ENCODE results near the gene FOXR1. TPM values are rescaled to one million over a fixed set of nuclear protein-coding genes. Genes with fewer than 3 reads are reported as not detected.

FOXR1 gene
- total and polyA plus RNA-seq, 2 of the 8 experiments (the other 6 are each of a cell fraction or from before 2014, with no cell fraction given) = not detected

DNA sequence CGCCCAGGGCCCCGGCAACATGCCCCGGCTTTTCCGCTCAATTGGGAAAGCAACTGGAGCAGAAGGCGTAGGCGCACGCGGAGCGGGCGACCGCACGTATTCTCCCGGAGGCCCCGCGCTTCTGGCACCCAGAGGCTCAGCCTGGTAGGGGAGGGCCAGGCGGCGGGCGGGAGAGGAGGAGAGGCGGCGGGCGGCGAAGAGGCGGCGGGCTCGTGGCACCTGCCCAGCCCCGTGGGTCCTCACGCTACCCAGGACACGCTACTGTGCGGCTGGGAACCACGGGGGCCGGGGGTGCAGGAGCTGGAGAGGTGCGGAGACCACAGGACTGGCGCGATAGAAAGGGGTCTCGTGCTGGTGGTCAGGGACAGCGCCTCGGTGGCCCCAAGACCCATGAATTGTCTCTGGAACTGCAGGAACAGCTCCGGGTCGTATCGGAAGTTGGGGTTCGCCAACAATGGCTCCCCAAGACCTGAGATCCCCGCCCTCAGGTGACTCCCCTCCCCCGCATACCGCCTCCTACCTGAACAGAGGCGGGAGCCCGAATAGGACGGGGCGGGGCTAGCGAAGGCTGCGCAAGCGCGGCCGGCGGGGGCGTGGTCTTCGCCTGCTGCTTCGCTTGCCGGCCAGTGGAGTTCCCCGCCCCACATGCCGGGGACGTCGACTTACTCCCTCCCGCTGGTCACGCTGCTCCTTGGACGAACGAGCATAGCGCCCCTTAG, 58.9 kb downstream of the FOXR1 start, which contains the start of gene SLC37A4 (continued):
- TF ChIP-seq CBX5 (IDR thresholded peaks at IDR 0.05; ENCODE audit: low read depth, low read length) (no peak), BCL11A (IDR thresholded peaks at IDR 0.05; ENCODE audit: low read depth in 2 of 2, low read length in 2 of 2) (no peak), MAFK (IDR thresholded peaks at IDR 0.05; ENCODE audit: low read depth, low read length) (no peak), TBP (IDR thresholded peaks at IDR 0.05; ENCODE audit: low read depth, low read length) (no peak; the same call in 1 of the 2 replicates), SP2 (IDR thresholded peaks at IDR 0.05; ENCODE audit: low read length) (no peak), JUN (IDR thresholded peaks at IDR 0.05; ENCODE audit: low read depth, low read length) (no peak), CTBP2 (IDR thresholded peaks at IDR 0.05; ENCODE audit: borderline replicate concordance, insufficient read depth, insufficient read length, low read length) (no peak), BACH1 (IDR thresholded peaks at IDR 0.05; ENCODE audit: low read length) (no peak), TAF7 (optimal IDR thresholded peaks at IDR 0.05; ENCODE audit: borderline replicate concordance, low read depth, low read length) (no peak), GTF2F1 (IDR thresholded peaks at IDR 0.05; ENCODE audit: borderline replicate concordance, low read depth, low read length) (no peak; the same call in 1 of the 2 replicates)
- TF ChIP-seq, protein P1, sequence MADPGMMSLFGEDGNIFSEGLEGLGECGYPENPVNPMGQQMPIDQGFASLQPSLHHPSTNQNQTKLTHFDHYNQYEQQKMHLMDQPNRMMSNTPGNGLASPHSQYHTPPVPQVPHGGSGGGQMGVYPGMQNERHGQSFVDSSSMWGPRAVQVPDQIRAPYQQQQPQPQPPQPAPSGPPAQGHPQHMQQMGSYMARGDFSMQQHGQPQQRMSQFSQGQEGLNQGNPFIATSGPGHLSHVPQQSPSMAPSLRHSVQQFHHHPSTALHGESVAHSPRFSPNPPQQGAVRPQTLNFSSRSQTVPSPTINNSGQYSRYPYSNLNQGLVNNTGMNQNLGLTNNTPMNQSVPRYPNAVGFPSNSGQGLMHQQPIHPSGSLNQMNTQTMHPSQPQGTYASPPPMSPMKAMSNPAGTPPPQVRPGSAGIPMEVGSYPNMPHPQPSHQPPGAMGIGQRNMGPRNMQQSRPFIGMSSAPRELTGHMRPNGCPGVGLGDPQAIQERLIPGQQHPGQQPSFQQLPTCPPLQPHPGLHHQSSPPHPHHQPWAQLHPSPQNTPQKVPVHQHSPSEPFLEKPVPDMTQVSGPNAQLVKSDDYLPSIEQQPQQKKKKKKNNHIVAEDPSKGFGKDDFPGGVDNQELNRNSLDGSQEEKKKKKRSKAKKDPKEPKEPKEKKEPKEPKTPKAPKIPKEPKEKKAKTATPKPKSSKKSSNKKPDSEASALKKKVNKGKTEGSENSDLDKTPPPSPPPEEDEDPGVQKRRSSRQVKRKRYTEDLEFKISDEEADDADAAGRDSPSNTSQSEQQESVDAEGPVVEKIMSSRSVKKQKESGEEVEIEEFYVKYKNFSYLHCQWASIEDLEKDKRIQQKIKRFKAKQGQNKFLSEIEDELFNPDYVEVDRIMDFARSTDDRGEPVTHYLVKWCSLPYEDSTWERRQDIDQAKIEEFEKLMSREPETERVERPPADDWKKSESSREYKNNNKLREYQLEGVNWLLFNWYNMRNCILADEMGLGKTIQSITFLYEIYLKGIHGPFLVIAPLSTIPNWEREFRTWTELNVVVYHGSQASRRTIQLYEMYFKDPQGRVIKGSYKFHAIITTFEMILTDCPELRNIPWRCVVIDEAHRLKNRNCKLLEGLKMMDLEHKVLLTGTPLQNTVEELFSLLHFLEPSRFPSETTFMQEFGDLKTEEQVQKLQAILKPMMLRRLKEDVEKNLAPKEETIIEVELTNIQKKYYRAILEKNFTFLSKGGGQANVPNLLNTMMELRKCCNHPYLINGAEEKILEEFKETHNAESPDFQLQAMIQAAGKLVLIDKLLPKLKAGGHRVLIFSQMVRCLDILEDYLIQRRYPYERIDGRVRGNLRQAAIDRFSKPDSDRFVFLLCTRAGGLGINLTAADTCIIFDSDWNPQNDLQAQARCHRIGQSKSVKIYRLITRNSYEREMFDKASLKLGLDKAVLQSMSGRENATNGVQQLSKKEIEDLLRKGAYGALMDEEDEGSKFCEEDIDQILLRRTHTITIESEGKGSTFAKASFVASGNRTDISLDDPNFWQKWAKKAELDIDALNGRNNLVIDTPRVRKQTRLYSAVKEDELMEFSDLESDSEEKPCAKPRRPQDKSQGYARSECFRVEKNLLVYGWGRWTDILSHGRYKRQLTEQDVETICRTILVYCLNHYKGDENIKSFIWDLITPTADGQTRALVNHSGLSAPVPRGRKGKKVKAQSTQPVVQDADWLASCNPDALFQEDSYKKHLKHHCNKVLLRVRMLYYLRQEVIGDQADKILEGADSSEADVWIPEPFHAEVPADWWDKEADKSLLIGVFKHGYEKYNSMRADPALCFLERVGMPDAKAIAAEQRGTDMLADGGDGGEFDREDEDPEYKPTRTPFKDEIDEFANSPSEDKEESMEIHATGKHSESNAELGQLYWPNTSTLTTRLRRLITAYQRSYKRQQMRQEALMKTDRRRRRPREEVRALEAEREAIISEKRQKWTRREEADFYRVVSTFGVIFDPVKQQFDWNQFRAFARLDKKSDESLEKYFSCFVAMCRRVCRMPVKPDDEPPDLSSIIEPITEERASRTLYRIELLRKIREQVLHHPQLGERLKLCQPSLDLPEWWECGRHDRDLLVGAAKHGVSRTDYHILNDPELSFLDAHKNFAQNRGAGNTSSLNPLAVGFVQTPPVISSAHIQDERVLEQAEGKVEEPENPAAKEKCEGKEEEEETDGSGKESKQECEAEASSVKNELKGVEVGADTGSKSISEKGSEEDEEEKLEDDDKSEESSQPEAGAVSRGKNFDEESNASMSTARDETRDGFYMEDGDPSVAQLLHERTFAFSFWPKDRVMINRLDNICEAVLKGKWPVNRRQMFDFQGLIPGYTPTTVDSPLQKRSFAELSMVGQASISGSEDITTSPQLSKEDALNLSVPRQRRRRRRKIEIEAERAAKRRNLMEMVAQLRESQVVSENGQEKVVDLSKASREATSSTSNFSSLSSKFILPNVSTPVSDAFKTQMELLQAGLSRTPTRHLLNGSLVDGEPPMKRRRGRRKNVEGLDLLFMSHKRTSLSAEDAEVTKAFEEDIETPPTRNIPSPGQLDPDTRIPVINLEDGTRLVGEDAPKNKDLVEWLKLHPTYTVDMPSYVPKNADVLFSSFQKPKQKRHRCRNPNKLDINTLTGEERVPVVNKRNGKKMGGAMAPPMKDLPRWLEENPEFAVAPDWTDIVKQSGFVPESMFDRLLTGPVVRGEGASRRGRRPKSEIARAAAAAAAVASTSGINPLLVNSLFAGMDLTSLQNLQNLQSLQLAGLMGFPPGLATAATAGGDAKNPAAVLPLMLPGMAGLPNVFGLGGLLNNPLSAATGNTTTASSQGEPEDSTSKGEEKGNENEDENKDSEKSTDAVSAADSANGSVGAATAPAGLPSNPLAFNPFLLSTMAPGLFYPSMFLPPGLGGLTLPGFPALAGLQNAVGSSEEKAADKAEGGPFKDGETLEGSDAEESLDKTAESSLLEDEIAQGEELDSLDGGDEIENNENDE (IDR thresholded peaks at IDR 0.05; ENCODE audit: insufficient replicate concordance, low read length) = no peak

Measured in H1 (cell line).